NB4 (cell line): ENCODE measurements around the gene BLOC1S4.

Experiments used
- CTCF ChIP-seq: IDR thresholded peaks from one replicate; pipeline ENCODE4 v1.5.1; 2012; ENCODE audit warnings: low read depth, low read length
- MAX ChIP-seq: IDR thresholded peaks from 2 replicates; pipeline ENCODE4 v1.6.1; 2011; ENCODE audit warnings: low read depth, low read length
- MYC ChIP-seq: IDR thresholded peaks from 2 replicates; pipeline ENCODE4 v1.6.1; 2011; ENCODE audit warnings: low read depth, low read length
- POLR2A ChIP-seq: IDR thresholded peaks from 2 replicates; pipeline ENCODE4 v1.6.1; 2011; ENCODE audit warnings: mild to moderate bottlenecking; ENCODE audit not compliant: insufficient read length; ENCODE audit errors: extremely low read depth

- no peak for TF ChIP-seq POLR2A
- TF ChIP-seq CTCF: no peak
- no peak for TF ChIP-seq MYC
- TF ChIP-seq MAX: no peak
Observed at GRCh38 chr4:6740347-6740746, 24.4 kb downstream of the BLOC1S4 start.
